Heart left ventricle (tissue), 13 donors: ENCODE data around the gene ZNF486.

ENCODE experiments used
- POLR2A ChIP-seq, 2 donors: fragments of 450-650 bp; IDR thresholded peaks; one replicate each; pipeline ENCODE4 v1.6.1; 2017; ENCODE audit warnings: antibody characterized with exemption in 2 of 2, mild to moderate bottlenecking in 2 of 2, moderate library complexity in 2 of 2
- TF ChIP-seq, protein P1 (sequence below), 12 donors: fragments of 200-600 bp; sonication (generic) in 4 of 12; IDR thresholded peaks; one replicate each; pipeline versions ENCODE4 v1.5.0 to v1.8.0; 2018 to 2022; ENCODE audit warnings: antibody characterized with exemption in 12 of 12, mild to moderate bottlenecking in 5 of 12
- donor health status: ischemic (EF 13 %, LVEDD 7.1; RV severe dilation, severe dysfunction).
- donor health status: DM: no; HTN: yes; CAD: no.
- donor health status: DM: no; HTN: no; CAD: no.
- donor health status: ischemic (EF 25% LVEDD 6.9; RV normal size, moderate dysfunction).
- donor health status: ischemic (EF 25% LVEDD 5.7; RV mildly dilated, moderate dysfunction).
- donor health status: ischemic (EF 35%, LVEDD 5.7; RV mildly dilated, moderate dysfunction).
- donor health status: nonischemic (EF 11% LVEDD 7.7; RV severe dilation, severe dysfunction).
- donor health status: DM: yes; HTN: yes; CAD: no.
- donor health status: PGD.
- donor health status: ischemic (EF 29% LVEDD 5.4; RV normal size, mild dysfunction).
- donor health status: nonischemic (EF 23%, LVEDD 6.1; RV moderate dilation, normal function).

DNA sequence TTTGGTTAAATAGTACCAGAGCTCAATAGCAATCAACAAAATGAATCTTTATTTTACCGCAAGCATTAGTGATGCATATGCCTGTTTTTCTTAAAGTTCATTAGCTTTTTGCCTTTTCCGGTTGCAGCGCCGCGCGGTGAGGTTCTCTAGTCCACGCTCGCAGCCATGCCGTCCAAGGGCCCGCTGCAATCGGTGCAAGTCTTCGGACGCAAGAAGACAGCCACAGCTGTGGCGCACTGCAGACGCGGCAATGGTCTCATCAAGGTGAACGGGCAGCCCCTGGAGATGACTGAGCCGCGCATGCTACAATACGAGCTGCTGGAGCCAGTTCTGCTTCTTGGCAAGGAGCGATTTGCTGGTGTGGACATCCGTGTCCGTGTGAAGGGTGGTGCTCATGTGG, 42.1 kb upstream of the ZNF486 start:
- TF ChIP-seq, protein P1, sequence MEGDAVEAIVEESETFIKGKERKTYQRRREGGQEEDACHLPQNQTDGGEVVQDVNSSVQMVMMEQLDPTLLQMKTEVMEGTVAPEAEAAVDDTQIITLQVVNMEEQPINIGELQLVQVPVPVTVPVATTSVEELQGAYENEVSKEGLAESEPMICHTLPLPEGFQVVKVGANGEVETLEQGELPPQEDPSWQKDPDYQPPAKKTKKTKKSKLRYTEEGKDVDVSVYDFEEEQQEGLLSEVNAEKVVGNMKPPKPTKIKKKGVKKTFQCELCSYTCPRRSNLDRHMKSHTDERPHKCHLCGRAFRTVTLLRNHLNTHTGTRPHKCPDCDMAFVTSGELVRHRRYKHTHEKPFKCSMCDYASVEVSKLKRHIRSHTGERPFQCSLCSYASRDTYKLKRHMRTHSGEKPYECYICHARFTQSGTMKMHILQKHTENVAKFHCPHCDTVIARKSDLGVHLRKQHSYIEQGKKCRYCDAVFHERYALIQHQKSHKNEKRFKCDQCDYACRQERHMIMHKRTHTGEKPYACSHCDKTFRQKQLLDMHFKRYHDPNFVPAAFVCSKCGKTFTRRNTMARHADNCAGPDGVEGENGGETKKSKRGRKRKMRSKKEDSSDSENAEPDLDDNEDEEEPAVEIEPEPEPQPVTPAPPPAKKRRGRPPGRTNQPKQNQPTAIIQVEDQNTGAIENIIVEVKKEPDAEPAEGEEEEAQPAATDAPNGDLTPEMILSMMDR (IDR thresholded peaks at IDR 0.05): no peak
- no peak for TF ChIP-seq POLR2A (IDR thresholded peaks at IDR 0.05)
